NOMO-1 (cell line): ENCODE data around the gene PLCH1.

Experiments used
- DNase-seq, 2 experiments: peaks; one replicate each; lab custom pipeline; 2025; ENCODE audit not compliant: unreplicated experiment in 2 of 2; lab: John Stamatoyannopoulos, UW

The PLCH1 gene

GRCh38 chr3:155362808-155363689 is 381.8 kb downstream of the PLCH1 start:
- DNase-seq, result peak; percentile 87 to 97

GRCh38 chr3:155360281-155360680 is 384.6 kb downstream of the PLCH1 start:
- DNase-seq, result no peak

GRCh38 chr3:155356594-155357370 is 388.1 kb downstream of the PLCH1 start:
- no peak for DNase-seq

GRCh38 chr3:155354658-155355057 is 390.2 kb downstream of the PLCH1 start:
- DNase-seq, result no peak

GRCh38 chr3:155352900-155353490 is 391.9 kb downstream of the PLCH1 start:
- DNase-seq, result peak; percentile 62 to 70

GRCh38 chr3:155350571-155350970 is 394.3 kb downstream of the PLCH1 start:
- peak; percentile 16 to 42 for DNase-seq

GRCh38 chr3:155347901-155348300 is 397.0 kb downstream of the PLCH1 start:
- no peak for DNase-seq

DNA sequence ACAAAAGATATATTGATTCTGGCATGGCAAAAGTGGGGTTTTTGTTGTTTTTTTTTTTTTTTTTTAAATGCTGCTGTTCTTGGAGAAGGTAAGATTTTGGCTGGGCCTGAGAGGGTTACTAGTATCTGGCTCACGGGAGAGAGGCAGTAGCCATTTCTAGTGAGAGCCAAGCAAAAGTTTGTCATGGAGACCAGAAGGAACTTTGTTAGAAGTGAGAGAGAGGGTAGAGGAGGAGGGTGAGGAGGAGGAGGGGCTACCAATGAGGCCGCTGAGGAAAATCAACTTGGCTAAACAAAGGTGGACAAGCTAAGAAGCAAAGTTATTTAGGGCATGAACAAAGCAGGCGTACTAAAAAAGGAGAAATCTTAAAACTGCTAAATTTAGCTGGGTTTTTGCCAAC is 402.5 kb downstream of the PLCH1 start:
- no peak for DNase-seq

GRCh38 chr3:155339052-155339451 is 405.8 kb downstream of the PLCH1 start:
- DNase-seq, result no peak

GRCh38 chr3:155335724-155336354 is 409.0 kb downstream of the PLCH1 start:
- no peak for DNase-seq

DNA sequence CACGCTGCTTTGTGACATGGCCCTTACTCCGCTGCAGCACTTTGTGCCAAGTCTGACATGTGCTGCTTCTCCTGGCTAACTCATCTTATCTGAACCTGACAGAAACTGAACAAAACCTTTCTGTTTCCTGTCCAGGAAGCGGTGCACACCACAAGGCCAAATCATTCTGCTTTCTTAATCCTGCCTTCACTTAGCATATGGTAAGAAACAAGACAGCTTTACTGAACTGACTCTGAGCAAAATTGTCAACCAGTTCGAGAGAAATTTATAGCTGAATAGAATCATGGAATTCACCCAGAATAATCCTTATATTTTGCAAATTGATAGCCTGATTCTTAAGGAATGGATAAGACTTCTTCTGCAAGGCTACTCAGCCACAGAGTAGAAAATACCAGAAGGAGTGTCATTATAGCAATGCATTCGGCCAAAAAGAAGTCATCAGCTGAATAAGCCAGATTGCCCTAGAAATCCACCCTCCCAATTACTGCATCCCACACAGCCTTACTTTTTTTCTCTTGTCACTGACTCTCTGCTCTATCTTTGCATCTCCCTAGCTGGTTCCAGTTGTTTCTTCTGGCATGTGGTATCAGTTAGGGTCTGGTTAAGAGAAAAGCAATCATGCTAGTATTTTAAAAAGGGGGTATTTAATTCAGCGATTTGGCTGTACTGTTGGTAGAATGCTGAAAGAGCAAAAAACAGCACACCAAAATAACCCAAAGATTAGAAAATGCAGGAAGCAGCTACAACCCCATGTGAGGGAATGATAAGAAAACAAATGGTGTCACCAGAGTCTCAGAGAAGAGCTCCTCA is 409.8 kb downstream of the PLCH1 start:
- DNase-seq, result peak; percentile 18 to 65

GRCh38 chr3:155334215-155334913 is 410.5 kb downstream of the PLCH1 start:
- DNase-seq, result no peak

- no peak for DNase-seq
Measured at GRCh38 chr3:155332716-155333115, 412.2 kb downstream of the PLCH1 start.

GRCh38 chr3:155331078-155331477 is 413.8 kb downstream of the PLCH1 start:
- no peak for DNase-seq

GRCh38 chr3:155330370-155330769 is 414.5 kb downstream of the PLCH1 start:
- DNase-seq, result no peak

DNA sequence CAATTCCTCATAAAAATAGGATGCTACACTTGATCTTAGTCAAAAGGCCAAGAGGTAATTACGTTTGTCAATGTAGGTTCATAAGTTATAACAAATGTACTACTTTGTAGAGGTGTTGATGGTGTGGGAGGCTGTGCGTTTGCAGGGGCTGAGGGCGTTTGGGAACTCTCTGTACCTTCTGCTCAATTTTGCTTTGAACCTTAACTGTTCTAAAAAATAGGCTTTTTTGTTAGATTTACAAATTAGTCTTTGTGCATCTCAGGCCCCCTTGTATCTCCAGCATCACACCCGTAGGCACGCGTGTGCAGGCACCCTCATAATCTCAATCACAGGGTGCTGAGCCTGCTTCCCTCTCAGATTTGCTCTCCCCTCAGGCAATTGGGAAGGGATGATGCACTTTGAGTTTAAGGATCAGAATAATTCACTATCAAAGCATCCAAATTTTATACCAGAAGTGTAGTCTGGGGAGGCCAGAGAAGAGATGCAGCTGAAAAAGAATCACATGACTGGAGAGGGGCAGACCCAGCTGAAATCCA is 415.3 kb downstream of the PLCH1 start:
- DNase-seq, result no peak

DNA sequence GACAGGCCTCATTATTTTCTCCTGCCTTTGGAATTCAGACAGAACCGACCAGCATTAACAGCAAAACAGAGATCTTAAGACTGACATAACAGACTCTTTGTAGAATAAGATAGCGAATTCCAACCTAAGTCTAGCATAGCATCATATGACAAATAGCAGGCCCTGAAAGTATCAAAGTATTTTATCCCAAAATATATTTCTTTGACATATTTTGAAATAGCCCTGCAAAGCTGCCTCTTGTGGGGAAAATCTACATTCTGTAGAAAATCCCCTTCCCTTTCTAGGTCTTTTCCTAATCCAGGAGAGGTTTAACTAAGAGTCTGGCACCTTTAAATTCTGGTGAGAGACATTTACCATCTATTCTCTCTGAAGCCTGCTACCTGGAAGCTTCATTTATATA is 417.0 kb downstream of the PLCH1 start:
- DNase-seq, result no peak

- no peak for DNase-seq
Measured at GRCh38 chr3:155327430-155327829, 417.4 kb downstream of the PLCH1 start.

GRCh38 chr3:155326901-155327300 is 418.0 kb downstream of the PLCH1 start:
- peak; percentile 79 to 86 for DNase-seq
